ENCODE measurements around the gene PRKCH. TPM values are rescaled to one million over a fixed set of nuclear protein-coding genes. Genes with fewer than 3 reads are reported as not detected.
A peak's percentile ranks its signal among the peaks of the same experiment; 100 is the strongest.

PRKCH gene
- total and polyA plus RNA-seq, 12 donors, result 8.3 to 25.1 (median 17.7) TPM

GRCh38 chr14:61589691-61590581 lies 268.6 kb downstream of the PRKCH start:
- Histone ChIP-seq H3K27ac (peak overlapping the region in 1 of 10 donors; percentile 37), H3K9me3 (peaks cover 0 to 6% (median 0%) of the 10 kb centered on the region in 11 donors), H3K36me3 (no peaks in the 10 kb centered on the region), H3K4me3 (no peak overlapping the region), H3K4me1 (peaks cover 6 to 76% (median 22%) of the 10 kb centered on the region in 9 donors), H3K27me3 (no peaks in the 10 kb centered on the region)
- intact Hi-C loops (cut with DNase I), result loop anchor here in 2 of 10 donors (5.0 to 10.0 kb wide), 2 partner anchors 105 to 113 kb away; partner anchors contain the start of gene HIF1A (in 1 of the 2)
- ATAC-seq (no peak), DNase-seq (no peak)
- TF ChIP-seq, protein P1, sequence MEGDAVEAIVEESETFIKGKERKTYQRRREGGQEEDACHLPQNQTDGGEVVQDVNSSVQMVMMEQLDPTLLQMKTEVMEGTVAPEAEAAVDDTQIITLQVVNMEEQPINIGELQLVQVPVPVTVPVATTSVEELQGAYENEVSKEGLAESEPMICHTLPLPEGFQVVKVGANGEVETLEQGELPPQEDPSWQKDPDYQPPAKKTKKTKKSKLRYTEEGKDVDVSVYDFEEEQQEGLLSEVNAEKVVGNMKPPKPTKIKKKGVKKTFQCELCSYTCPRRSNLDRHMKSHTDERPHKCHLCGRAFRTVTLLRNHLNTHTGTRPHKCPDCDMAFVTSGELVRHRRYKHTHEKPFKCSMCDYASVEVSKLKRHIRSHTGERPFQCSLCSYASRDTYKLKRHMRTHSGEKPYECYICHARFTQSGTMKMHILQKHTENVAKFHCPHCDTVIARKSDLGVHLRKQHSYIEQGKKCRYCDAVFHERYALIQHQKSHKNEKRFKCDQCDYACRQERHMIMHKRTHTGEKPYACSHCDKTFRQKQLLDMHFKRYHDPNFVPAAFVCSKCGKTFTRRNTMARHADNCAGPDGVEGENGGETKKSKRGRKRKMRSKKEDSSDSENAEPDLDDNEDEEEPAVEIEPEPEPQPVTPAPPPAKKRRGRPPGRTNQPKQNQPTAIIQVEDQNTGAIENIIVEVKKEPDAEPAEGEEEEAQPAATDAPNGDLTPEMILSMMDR (IDR thresholded peaks at IDR 0.05), result no peak
- 87 to 89% methylated on average over 12 of the region's 12 CpGs for WGBS, 2 donors

DNA sequence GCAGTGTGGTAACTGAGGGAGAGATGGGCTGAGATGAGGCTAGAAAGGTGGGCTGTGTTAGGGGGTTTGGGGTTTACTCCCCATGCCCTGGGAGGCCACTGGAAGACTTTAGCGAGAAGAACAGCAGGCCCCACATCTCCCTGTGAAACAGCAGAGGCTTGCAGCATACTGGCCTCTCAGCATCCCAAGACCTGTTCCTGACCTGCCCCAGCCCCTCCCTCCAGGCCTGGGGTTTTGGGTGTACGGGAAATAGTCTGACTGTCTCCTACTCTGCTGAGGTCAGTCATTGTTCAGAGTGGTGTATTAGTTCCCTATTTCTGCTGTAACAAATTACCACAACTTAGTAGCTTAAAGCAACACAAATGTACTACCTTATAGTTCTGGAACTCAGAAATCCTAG lies 270.5 kb downstream of the PRKCH start:
- ATAC-seq (peak in 1 of 8 donors; percentile 41), DNase-seq (no peak)
- WGBS, 2 donors, result 92 to 100% methylated on average over 2 of the region's 2 CpGs
- intact Hi-C loops (cut with DNase I), result no loop called here
- H3K9me3 ChIP-seq, result peaks cover 0 to 6% (median 0%) of the 10 kb centered on the region in 11 donors
- no peaks in the 10 kb centered on the region for H3K36me3 ChIP-seq
- H3K4me1 ChIP-seq, result peaks cover 0 to 71% (median 6%) of the 10 kb centered on the region in 9 donors
- no peak overlapping the region for H3K4me3 ChIP-seq
- TF ChIP-seq, protein P1 (IDR thresholded peaks at IDR 0.05), result no peak
- peak overlapping the region in 1 of 10 donors; percentile 63 for H3K27ac ChIP-seq
- H3K27me3 ChIP-seq, result no peaks in the 10 kb centered on the region

DNA sequence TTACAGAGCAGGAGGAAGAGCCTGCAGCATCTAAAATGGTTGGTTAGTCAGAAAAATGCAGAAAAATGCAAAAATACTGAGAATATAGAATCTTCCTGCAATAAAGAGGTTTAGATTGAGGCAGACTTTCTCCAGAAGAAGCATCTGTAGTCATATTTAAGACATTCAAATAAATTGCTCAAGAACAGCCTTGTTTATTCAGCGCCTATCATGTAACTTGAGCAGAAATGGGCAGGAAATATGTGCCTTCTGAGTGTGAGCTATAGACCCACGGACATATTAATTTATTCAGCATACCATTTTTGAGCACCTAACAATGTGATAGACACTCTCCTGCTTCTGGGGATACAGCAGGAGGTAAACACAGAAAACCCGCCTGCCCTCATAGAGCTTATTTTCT lies 272.0 kb downstream of the PRKCH start:
- Histone ChIP-seq H3K36me3 (no peaks in the 10 kb centered on the region), H3K27ac (peak overlapping the region in 1 of 10 donors; percentile 76), H3K9me3 (peaks cover 0 to 6% (median 0%) of the 10 kb centered on the region in 11 donors), H3K4me3 (no peak overlapping the region), H3K27me3 (no peaks in the 10 kb centered on the region), H3K4me1 (peaks cover 0 to 66% (median 0%) of the 10 kb centered on the region in 9 donors)
- intact Hi-C loops (cut with DNase I), result no loop called here
- ATAC-seq (no peak), DNase-seq (no peak)
- TF ChIP-seq, protein P1 (IDR thresholded peaks at IDR 0.05), result no peak
- 87 to 90% methylated on average over 3 of the region's 3 CpGs for WGBS, 2 donors

GRCh38 chr14:61596990-61597389 lies 275.6 kb downstream of the PRKCH start:
- peaks cover 3 to 66% (median 12%) of the 10 kb centered on the region in 9 donors for H3K4me1 ChIP-seq

More at GRCh38 chr14:61596990-61597389, 275.6 kb downstream of the PRKCH start:
- ATAC-seq (no peak), DNase-seq (no peak)
- Histone ChIP-seq H3K27me3 (no peaks in the 10 kb centered on the region), H3K27ac (no peak overlapping the region), H3K36me3 (no peaks in the 10 kb centered on the region), H3K9me3 (peaks cover 0 to 5% (median 0%) of the 10 kb centered on the region in 11 donors), H3K4me3 (no peak overlapping the region)
- intact Hi-C loops (cut with DNase I), result no loop called here
- WGBS, 2 donors, result 50 to 52% methylated on average over 5 of the region's 5 CpGs
- TF ChIP-seq, protein P1 (IDR thresholded peaks at IDR 0.05), result no peak

All from heart right ventricle (tissue), 16 donors.